OCI-LY1 (cell line): ENCODE results near the gene MKNK1.

ENCODE experiments used
- H2AFZ ChIP-seq: fragments of 200-600 bp; sonication (generic), shearing (Covaris generic); 2 replicates; pipeline ENCODE4 v1.6.0; 2014; ENCODE audit warnings: antibody characterized with exemption, mild to moderate bottlenecking, low read length
- H3F3A ChIP-seq: fragments of 200-600 bp; sonication (generic), shearing (Covaris generic); 2 replicates; pipeline ENCODE4 v1.6.0; 2014; ENCODE audit warnings: mild to moderate bottlenecking, antibody characterized with exemption, low read length, moderate library complexity; ENCODE audit not compliant: insufficient read depth
- H3K27ac ChIP-seq: fragments of 200-600 bp; sonication (generic); 2 replicates; pipeline ENCODE4 v1.5.1; 2014; ENCODE audit warnings: low read length, mixed run types, mild to moderate bottlenecking, low read depth; ENCODE audit not compliant: poor library complexity, severe bottlenecking
- H3K27me3 ChIP-seq: fragments of 200-600 bp; sonication (generic); 2 replicates; pipeline ENCODE4 v1.6.0; 2014; ENCODE audit warnings: antibody characterized with exemption, mild to moderate bottlenecking, low read length, moderate library complexity; ENCODE audit not compliant: insufficient read depth
- H3K36me3 ChIP-seq: fragments of 200-600 bp; sonication (generic); 2 replicates; pipeline ENCODE4 v1.6.1; 2014; ENCODE audit warnings: mild to moderate bottlenecking, antibody characterized with exemption, low read length, moderate library complexity, mixed read lengths; ENCODE audit not compliant: insufficient read depth
- H3K4me1 ChIP-seq: fragments of 200-600 bp; sonication (generic); 2 replicates; pipeline ENCODE4 v1.5.1; 2014; ENCODE audit warnings: mild to moderate bottlenecking, low read length, moderate library complexity; ENCODE audit not compliant: insufficient read depth, severe bottlenecking
- H3K4me2 ChIP-seq: fragments of 200-600 bp; sonication (generic), shearing (Covaris generic); 2 replicates; pipeline ENCODE4 v1.6.1; 2014; ENCODE audit warnings: low read length
- H3K4me3 ChIP-seq: fragments of 200-600 bp; sonication (generic); 2 replicates; pipeline ENCODE4 v1.5.1; 2014; ENCODE audit warnings: low read length, low read depth, mild to moderate bottlenecking, mixed read lengths; ENCODE audit not compliant: poor library complexity, severe bottlenecking
- H3K79me2 ChIP-seq: fragments of 200-600 bp; shearing (Covaris generic); 2 replicates; pipeline ENCODE4 v1.6.1; 2016; ENCODE audit warnings: mixed run types, low read length, mixed read lengths; ENCODE audit not compliant: insufficient read depth
- H3K9ac ChIP-seq: fragments of 200-600 bp; sonication (generic), shearing (Covaris generic); 2 replicates; pipeline ENCODE4 v1.6.1; 2014; ENCODE audit warnings: mild to moderate bottlenecking, low read length, mixed read lengths
- H3K9me2 ChIP-seq: fragments of 200-600 bp; sonication (generic), shearing (Covaris generic); 2 replicates; pipeline ENCODE4 v1.6.1; 2014; ENCODE audit warnings: low read depth, mild to moderate bottlenecking, low read length, mixed read lengths
- H3K9me3 ChIP-seq: fragments of 200-600 bp; shearing (Covaris generic); 2 replicates; pipeline ENCODE4 v1.6.1; 2014; ENCODE audit warnings: low read length, mixed read lengths
- H4K20me1 ChIP-seq: fragments of 200-600 bp; sonication (generic), shearing (Covaris generic); 2 replicates; pipeline ENCODE4 v1.6.0; 2016; ENCODE audit warnings: mild to moderate bottlenecking, low read length; ENCODE audit not compliant: insufficient read depth
- CTCF ChIP-seq: fragments of 200-600 bp; sonication (generic), shearing (Covaris generic); IDR thresholded peaks from 2 replicates; pipeline ENCODE4 v1.5.1; 2017; ENCODE audit warnings: mild to moderate bottlenecking, antibody characterized with exemption, low read length, moderate library complexity, mixed read lengths
- EZH2 ChIP-seq: fragments of 200-600 bp; sonication (generic), shearing (Covaris generic); IDR thresholded peaks from 2 replicates; pipeline ENCODE4 v1.8.0; 2017; ENCODE audit warnings: borderline replicate concordance, mixed run types, mild to moderate bottlenecking, antibody characterized with exemption, low read length, moderate library complexity, mixed read lengths

Gene MKNK1

GRCh38 chr1:46643368-46643775, 39.3 kb upstream of the MKNK1 start:
- H2AFZ ChIP-seq, result no peak overlapping the region
- no peak overlapping the region for H3K9ac ChIP-seq
- peaks cover 10% of the 10 kb centered on the region for H3K36me3 ChIP-seq
- no peaks in the 10 kb centered on the region for H3K9me2 ChIP-seq
- H3K4me1 ChIP-seq, result no peaks in the 10 kb centered on the region
- TF ChIP-seq EZH2, result no peak
- TF ChIP-seq CTCF, result no peak
- no peak overlapping the region for H3K27ac ChIP-seq
- H3K79me2 ChIP-seq, result no peaks in the 10 kb centered on the region
- peaks cover 3% of the 10 kb centered on the region; the same call in 1 of the 2 replicates for H3F3A ChIP-seq
- no peaks in the 10 kb centered on the region for H3K27me3 ChIP-seq
- H3K4me2 ChIP-seq, result no peak overlapping the region
- no peaks in the 10 kb centered on the region for H3K9me3 ChIP-seq
- no peak overlapping the region for H3K4me3 ChIP-seq
- H4K20me1 ChIP-seq, result no peaks in the 10 kb centered on the region

- Histone ChIP-seq H3K79me2 (no peaks in the 10 kb centered on the region), H3K9ac (no peak overlapping the region), H3K9me2 (no peaks in the 10 kb centered on the region), H3K36me3 (peaks cover 5% of the 10 kb centered on the region; the same call in 1 of the 2 replicates), H3K27me3 (no peaks in the 10 kb centered on the region), H3K9me3 (no peaks in the 10 kb centered on the region), H3K4me3 (no peak overlapping the region), H2AFZ (no peak overlapping the region), H3K4me1 (no peaks in the 10 kb centered on the region), H3K4me2 (no peak overlapping the region), H4K20me1 (no peaks in the 10 kb centered on the region), H3F3A (peaks cover 3% of the 10 kb centered on the region; the same call in 1 of the 2 replicates), H3K27ac (no peak overlapping the region)
- TF ChIP-seq CTCF (no peak), EZH2 (no peak)
These were observed 38.1 kb upstream of the MKNK1 start for GRCh38 chr1:46642115-46642680.

GRCh38 chr1:46639547-46639946, 35.5 kb upstream of the MKNK1 start:
- no peak for TF ChIP-seq CTCF
- no peak for TF ChIP-seq EZH2
- Histone ChIP-seq H2AFZ (no peak overlapping the region), H3K36me3 (peaks cover 20% of the 10 kb centered on the region; the same call in 1 of the 2 replicates), H3K79me2 (no peaks in the 10 kb centered on the region), H3K4me3 (no peak overlapping the region), H3K27ac (no peak overlapping the region), H3K4me1 (no peaks in the 10 kb centered on the region), H3K9me3 (no peaks in the 10 kb centered on the region), H3K27me3 (no peaks in the 10 kb centered on the region), H3F3A (no peaks in the 10 kb centered on the region; the same call in 1 of the 2 replicates), H4K20me1 (no peaks in the 10 kb centered on the region), H3K9me2 (no peaks in the 10 kb centered on the region), H3K4me2 (no peak overlapping the region), H3K9ac (no peak overlapping the region)
